Loucy (cell line): ENCODE results near the gene PHEX.

Experiments
- H2AFZ ChIP-seq: fragments of 200-600 bp; sonication (generic); 2 replicates; pipeline ENCODE4 v1.6.0; 2016; ENCODE audit warnings: antibody characterized with exemption, mild to moderate bottlenecking, low read length, moderate library complexity
- H3F3A ChIP-seq: fragments of 200-600 bp; 2 replicates; pipeline ENCODE4 v1.6.0; 2016; ENCODE audit warnings: antibody characterized with exemption, low read depth, mild to moderate bottlenecking
- H3K27me3 ChIP-seq: fragments of 200-600 bp; sonication (generic); 2 replicates; pipeline ENCODE4 v1.6.1; 2014; ENCODE audit warnings: low read length, mild to moderate bottlenecking; ENCODE audit not compliant: insufficient read depth, poor library complexity, severe bottlenecking
- H3K36me3 ChIP-seq: fragments of 200-600 bp; sonication (generic); 2 replicates; pipeline ENCODE4 v1.6.1; 2016; ENCODE audit warnings: low read length; ENCODE audit not compliant: insufficient read depth
- H3K4me1 ChIP-seq: fragments of 200-600 bp; sonication (generic); 2 replicates; pipeline ENCODE4 v1.5.1; 2014; ENCODE audit warnings: low read length, mild to moderate bottlenecking; ENCODE audit not compliant: insufficient read depth, poor library complexity, severe bottlenecking
- H3K4me2 ChIP-seq: fragments of 200-600 bp; sonication (generic); 2 replicates; pipeline ENCODE4 v1.6.0; 2014; ENCODE audit warnings: antibody characterized with exemption, low read length, low read depth, mild to moderate bottlenecking; ENCODE audit not compliant: poor library complexity, severe bottlenecking
- H3K4me3 ChIP-seq: fragments of 200-600 bp; sonication (generic); 2 replicates; pipeline ENCODE4 v1.5.1; 2014; ENCODE audit warnings: low read length, mild to moderate bottlenecking, mixed read lengths; ENCODE audit not compliant: poor library complexity, severe bottlenecking
- H3K79me2 ChIP-seq: fragments of 200-600 bp; sonication (generic); 2 replicates; pipeline ENCODE4 v1.6.1; 2014; ENCODE audit warnings: low read length; ENCODE audit not compliant: insufficient read depth
- H3K9ac ChIP-seq: fragments of 200-600 bp; sonication (generic); 2 replicates; pipeline ENCODE4 v1.6.0; 2014; ENCODE audit warnings: mild to moderate bottlenecking, low read depth, low read length, moderate library complexity; ENCODE audit not compliant: poor library complexity, severe bottlenecking
- H3K9me2 ChIP-seq: fragments of 200-600 bp; sonication (generic); replicated peaks from 2 replicates; pipeline ENCODE4 v1.6.1; 2016; ENCODE audit warnings: low read depth, low read length, mixed read lengths
- H3K9me3 ChIP-seq: fragments of 200-600 bp; sonication (generic); 2 replicates; pipeline ENCODE4 v1.6.1; 2014; ENCODE audit warnings: mild to moderate bottlenecking, antibody characterized with exemption, low read length, low read depth; ENCODE audit not compliant: insufficient read depth
- H4K20me1 ChIP-seq: fragments of 200-600 bp; sonication (generic); 2 replicates; pipeline ENCODE4 v1.6.0; 2014; ENCODE audit warnings: antibody characterized with exemption, low read length, mild to moderate bottlenecking; ENCODE audit not compliant: insufficient read depth, poor library complexity, severe bottlenecking
- CTCF ChIP-seq: fragments of 200-600 bp; sonication (generic); conservative IDR thresholded peaks from 2 replicates; pipeline ENCODE4 v1.5.1; 2014; ENCODE audit warnings: mild to moderate bottlenecking, antibody characterized with exemption, low read length
- EZH2phosphoT487 ChIP-seq: fragments of 200-600 bp; IDR thresholded peaks from 2 replicates; pipeline ENCODE4 v1.6.1; 2018; ENCODE audit warnings: antibody characterized with exemption, mild to moderate bottlenecking, moderate library complexity, borderline replicate concordance

The PHEX gene

GRCh38 chrX:22124098-22124497, 92.0 kb downstream of the PHEX start:
- no peaks in the 10 kb centered on the region for H3K9me2 ChIP-seq
- H3K79me2 ChIP-seq: no peaks in the 10 kb centered on the region
- no peaks in the 10 kb centered on the region for H3K9me3 ChIP-seq
- H3F3A ChIP-seq: no peaks in the 10 kb centered on the region
- no peak overlapping the region for H3K4me2 ChIP-seq
- no peaks in the 10 kb centered on the region for H3K4me1 ChIP-seq
- no peaks in the 10 kb centered on the region for H3K36me3 ChIP-seq
- H2AFZ ChIP-seq: no peak overlapping the region
- H4K20me1 ChIP-seq: no peaks in the 10 kb centered on the region
- no peak overlapping the region for H3K4me3 ChIP-seq
- H3K27me3 ChIP-seq: no peaks in the 10 kb centered on the region
- H3K9ac ChIP-seq: no peak overlapping the region
- no peak for TF ChIP-seq EZH2phosphoT487
- TF ChIP-seq CTCF: no peak

- Histone ChIP-seq H3F3A (no peaks in the 10 kb centered on the region), H3K4me2 (no peak overlapping the region), H3K9me2 (no peaks in the 10 kb centered on the region), H3K4me1 (no peaks in the 10 kb centered on the region), H2AFZ (no peak overlapping the region), H3K79me2 (no peaks in the 10 kb centered on the region), H3K4me3 (no peak overlapping the region), H3K27me3 (no peaks in the 10 kb centered on the region), H4K20me1 (no peaks in the 10 kb centered on the region), H3K9me3 (no peaks in the 10 kb centered on the region), H3K9ac (no peak overlapping the region), H3K36me3 (no peaks in the 10 kb centered on the region)
- no peak for TF ChIP-seq EZH2phosphoT487
- TF ChIP-seq CTCF: no peak
These were observed 93.4 kb downstream of the PHEX start for GRCh38 chrX:22125481-22125880.

- Histone ChIP-seq H3K4me3 (no peak overlapping the region), H4K20me1 (no peaks in the 10 kb centered on the region), H3F3A (no peaks in the 10 kb centered on the region), H3K4me2 (no peak overlapping the region), H3K9me2 (no peaks in the 10 kb centered on the region), H3K36me3 (no peaks in the 10 kb centered on the region), H2AFZ (no peak overlapping the region), H3K79me2 (no peaks in the 10 kb centered on the region), H3K27me3 (no peaks in the 10 kb centered on the region), H3K4me1 (no peaks in the 10 kb centered on the region), H3K9ac (no peak overlapping the region), H3K9me3 (no peaks in the 10 kb centered on the region)
- TF ChIP-seq EZH2phosphoT487: no peak
- TF ChIP-seq CTCF: no peak
These were observed 94.2 kb downstream of the PHEX start for GRCh38 chrX:22126327-22126726.
